ENCODE data around the gene INTS11. TPM values are rescaled to one million over a fixed set of nuclear protein-coding genes. Genes with fewer than 3 reads are reported as not detected.

Gene INTS11
- total RNA-seq (2014; rRNA removed; shearing (Covaris generic)) = 140 and 161 TPM in 2 replicates
- 102 and 110 TPM in 2 replicates for polyA plus RNA-seq (2016; fragmentation: Nextera tagmentation; extraction: Ambion mirVana)
- long read RNA-seq, transcript INTS11-208 (17 exons, 2,148 nt) = major isoform, 71 of 104 reads
- long read RNA-seq, transcript INTS11-205 (4 exons, 1,104 nt) = minor isoform, 5 of 104 reads
- long read RNA-seq, partial matches to known transcripts = 4 of 104 reads
- long read RNA-seq, other reads (novel, unspliced or antisense) = 21 of 104 reads

DNA sequence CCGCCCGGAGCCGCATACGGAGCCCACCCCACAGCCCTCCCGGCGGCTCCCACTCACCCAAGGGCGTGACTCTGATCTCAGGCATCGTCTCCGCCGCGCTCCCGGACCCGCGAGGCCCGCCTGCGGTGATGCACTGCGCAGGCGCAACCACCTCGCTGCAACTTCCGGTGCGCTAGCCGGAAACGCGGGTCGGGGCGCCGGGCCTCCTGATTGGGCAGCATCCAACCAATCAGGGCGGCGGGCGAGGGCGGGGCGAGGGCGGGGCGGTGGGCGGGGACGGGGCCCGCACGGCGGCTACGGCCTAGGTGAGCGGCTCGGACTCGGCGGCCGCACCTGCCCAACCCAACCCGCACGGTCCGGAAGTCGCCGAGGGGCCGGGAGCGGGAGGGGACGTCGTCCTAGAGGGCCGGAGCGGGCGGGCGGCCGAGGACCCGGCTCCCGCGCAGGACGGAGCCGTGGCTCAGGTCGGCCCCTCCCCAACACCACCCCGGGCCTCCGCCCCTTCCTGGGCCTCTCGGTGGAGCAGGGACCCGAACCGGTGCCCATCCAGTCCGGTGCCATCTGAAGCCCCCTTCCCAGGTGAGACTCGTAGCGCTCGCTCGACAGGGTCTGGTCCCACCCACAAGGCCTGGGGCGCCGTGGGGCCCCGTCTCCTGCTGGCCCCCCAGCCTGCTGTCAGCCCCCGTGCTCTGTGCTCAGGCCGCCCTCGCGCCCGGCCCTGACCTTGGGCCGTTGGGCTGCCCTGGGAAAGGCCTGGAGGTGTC is at the start of gene INTS11, which contains the start of gene CPTP:
Gene INTS11, minus strand, starts transcription at position 137 of the 764 bp plus-strand sequence. Its CDS starts 52 bp downstream, at position 85.
Gene CPTP, plus strand, starts transcription at position 279 of the 764 bp plus-strand sequence. CDS start 2,109 bp downstream, outside the sequence.
- no peak within 1 kb of the TSS for H3K27ac ChIP-seq (ENCODE audit: low read depth)
- H2AFZ ChIP-seq = no peak within 1 kb of the TSS
- H3K9me3 Mint-ChIP-seq = no peaks in the 10 kb centered on the region; the same call in 2 of the 3 replicates
- peak; percentile 95 for DNase-seq (ENCODE audit: low spot score)
- peak; percentile 87 for ATAC-seq
- peaks cover 8% of the 10 kb centered on the region; the same call in 1 of the 2 replicates for H3F3A ChIP-seq (replicated peaks; ENCODE audit: low read depth)
- H3K4me1 Mint-ChIP-seq = peaks cover 11% of the 10 kb centered on the region
- H3K9me2 ChIP-seq (ENCODE audit: insufficient read depth) = no peaks in the 10 kb centered on the region
- H3K27me3 Mint-ChIP-seq (ENCODE audit: insufficient read depth, low read depth, poor library complexity) = peaks cover 19% of the 10 kb centered on the region
- H4K20me1 ChIP-seq (replicated peaks; ENCODE audit: insufficient read depth) = peaks cover 5% of the 10 kb centered on the region; the same call in 1 of the 2 replicates
- H3K36me3 Mint-ChIP-seq (ENCODE audit: low read depth) = peaks cover 17% of the 10 kb centered on the region
- H3K4me2 ChIP-seq = peak within 1 kb of the TSS; percentile 93
- no peaks in the 10 kb centered on the region for H3K4me1 ChIP-seq (ENCODE audit: insufficient read depth)
- H3K27me3 ChIP-seq (ENCODE audit: insufficient read depth) = no peaks in the 10 kb centered on the region
- H3K4me3 ChIP-seq = peak within 1 kb of the TSS; percentile 85
- H3K36me3 ChIP-seq (ENCODE audit: insufficient read depth) = no peaks in the 10 kb centered on the region
- H3K27ac Mint-ChIP-seq = no peak within 1 kb of the TSS
- H3K79me2 ChIP-seq (replicated peaks; ENCODE audit: insufficient read depth) = peaks cover 45% of the 10 kb centered on the region
- peak; percentile 88 for TF ChIP-seq POLR2AphosphoS5 (IDR thresholded peaks at IDR 0.05; ENCODE audit: low read depth)
- no peak for TF ChIP-seq ZNF462 (CRISPR knock-in tag; IDR thresholded peaks at IDR 0.05)
- TF ChIP-seq ZNF114 (CRISPR knock-in tag; IDR thresholded peaks at IDR 0.05) = no peak
- peak within 1 kb of the TSS; percentile 85 for H3K4me3 Mint-ChIP-seq

All from GM23338 (cell line).